Measurements from ENCODE around the gene OS9.
A peak's percentile ranks its signal among the peaks of the same experiment; 100 is the strongest.

The OS9 gene

DNA sequence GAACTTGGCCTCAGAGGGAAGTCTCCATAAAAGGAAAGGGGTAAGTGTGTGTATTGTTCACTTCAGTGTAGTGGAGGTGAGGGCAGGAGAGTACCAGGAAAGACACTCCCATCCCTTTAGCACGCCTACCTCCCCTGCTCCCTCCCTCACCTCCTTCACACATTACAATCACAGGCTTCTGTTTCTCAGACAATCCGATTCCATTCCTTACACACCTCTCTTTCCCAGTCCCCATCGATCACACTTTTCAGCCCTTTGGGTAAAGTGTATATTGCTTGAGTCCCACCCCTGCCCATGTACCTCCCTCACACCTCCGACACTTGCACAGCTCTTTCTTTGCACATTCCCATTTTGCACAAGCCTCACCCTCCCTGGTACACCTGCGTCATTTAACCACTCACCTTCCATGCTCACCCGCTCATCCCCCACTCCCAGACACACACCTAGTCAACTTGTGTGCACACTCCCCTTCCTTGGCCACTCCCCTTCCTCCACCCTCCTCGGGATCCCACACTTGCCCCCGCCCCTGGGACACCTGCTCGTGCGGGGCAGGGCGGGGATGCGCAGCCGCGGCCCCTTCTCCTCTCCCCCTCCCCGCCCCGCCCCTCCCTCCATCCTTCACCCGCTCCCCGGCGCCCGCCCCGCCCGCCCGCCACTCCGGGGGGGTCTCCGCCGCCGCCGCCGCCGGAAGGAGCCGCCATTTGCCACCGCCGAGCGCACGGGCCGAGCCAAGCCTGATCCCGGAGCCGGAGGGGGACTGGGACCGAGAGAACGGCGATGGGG lies 60.7 kb downstream of the OS9 start, which contains the start of gene MARCHF9:
TSS of gene MARCHF9 (plus strand) at position 693 of the 783 bp plus-strand sequence. CDS start 426 bp downstream, outside the sequence.
- no peak for DNase-seq

DNA sequence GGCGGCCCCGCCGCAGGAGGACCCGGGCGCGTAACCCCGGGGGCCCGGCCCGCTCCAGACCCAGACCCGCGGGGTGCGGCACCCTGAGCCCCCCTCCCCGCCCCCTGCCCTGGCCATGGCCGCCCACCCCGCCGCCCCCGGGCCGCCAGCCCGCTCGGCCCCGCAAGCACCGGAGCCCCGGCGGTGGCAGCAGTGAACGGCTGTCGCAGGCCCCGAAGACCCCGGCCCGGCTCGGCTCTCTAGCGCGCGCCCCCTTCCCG lies 61.2 kb downstream of the OS9 start:
- no peak for DNase-seq

DNA sequence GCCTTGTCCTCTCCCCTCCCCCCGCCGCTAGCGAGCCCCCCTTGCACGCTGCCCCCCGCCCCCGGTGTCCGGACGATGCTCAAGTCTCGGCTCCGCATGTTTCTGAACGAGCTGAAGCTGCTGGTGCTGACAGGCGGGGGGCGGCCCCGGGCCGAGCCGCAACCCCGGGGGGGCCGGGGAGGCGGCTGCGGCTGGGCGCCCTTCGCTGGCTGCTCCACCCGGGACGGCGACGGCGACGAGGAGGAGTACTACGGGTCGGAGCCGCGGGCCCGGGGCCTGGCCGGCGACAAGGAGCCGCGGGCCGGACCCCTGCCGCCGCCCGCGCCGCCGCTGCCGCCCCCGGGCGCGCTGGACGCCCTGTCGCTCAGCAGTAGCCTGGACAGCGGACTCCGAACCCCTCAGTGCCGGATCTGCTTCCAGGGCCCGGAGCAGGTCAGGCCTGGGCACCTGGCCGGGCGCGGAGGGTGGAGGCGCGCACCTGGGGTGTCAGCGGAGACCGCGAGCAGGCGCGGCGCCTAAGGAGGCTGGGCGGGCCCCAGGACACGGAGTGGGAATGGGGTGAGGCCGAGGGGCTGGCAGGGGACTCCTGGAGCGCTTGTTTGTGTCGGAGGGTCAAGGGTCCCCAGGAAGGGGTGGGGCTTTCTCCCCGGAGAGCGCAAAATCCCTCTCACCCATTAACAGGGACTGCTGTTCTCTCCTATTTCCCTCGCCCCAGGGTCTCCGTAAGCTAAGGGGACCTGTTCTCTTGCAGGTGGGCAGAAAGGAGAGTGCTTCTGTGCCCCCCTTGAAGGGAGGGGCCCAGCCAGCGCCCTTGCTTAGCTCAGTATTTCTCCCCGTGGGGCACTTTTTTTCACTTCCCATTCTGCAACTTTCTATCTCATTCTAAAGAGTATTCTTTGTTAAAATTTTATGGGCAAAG lies 61.8 kb downstream of the OS9 start:
- no peak for DNase-seq

DNA sequence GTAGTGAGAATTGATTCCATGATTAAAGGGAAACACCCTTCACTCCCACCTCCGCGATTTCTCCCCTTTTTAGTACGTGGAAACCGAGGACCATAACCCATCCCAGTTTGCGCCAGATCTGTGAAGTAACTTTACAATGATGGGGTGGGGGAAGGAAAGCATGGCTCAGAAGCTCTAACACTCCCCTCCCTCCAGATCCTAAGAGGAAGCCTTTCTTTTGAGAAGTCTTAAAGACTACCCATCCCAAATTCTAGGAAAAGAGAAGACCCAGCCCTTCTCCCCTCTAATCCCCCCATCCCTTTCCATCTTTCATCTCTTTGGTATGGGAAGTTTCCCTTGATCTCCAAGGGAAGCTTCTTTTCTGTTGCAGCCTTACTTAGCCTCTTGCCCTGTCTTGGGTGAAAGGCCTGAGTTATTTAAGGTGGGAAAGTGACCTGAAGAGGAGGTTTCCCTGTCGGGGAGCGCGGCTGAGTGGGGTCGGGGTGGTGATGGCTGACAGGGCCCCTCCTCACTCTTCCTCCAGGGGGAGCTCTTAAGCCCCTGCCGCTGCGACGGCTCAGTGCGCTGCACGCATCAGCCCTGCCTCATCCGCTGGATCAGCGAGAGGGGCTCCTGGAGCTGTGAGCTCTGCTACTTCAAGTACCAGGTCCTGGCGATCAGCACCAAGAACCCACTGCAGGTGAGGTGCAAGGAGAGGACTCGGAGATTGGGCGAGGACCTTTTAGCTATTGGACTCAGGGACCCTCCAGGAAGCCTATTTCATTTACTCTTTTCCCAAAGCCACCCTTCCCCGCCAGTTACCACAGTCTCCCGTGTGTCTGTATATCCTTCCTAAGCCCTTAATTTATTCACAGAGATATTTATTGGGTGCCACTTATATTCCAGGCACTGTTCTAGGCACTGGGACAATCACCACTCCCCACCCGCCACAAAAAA lies 62.7 kb downstream of the OS9 start:
- DNase-seq: peak; percentile 80

DNA sequence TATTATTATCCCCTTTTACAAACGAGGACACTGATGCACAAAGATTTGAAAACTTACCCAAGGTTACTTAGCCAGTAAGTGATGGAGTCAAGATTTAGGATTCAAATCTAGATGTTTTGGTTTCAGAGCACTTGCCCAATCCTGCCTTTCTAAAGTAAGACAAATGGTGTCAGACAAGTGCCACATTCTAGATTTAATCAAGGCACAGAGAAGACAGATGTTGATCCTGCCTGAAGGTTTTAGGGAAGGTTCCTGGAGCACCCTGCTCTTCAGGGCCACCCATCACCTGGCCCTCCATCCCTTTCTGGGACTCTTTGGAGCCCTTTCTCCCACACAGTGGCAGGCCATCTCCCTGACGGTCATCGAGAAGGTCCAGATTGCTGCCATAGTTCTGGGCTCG lies 63.8 kb downstream of the OS9 start:
- no peak for DNase-seq

DNA sequence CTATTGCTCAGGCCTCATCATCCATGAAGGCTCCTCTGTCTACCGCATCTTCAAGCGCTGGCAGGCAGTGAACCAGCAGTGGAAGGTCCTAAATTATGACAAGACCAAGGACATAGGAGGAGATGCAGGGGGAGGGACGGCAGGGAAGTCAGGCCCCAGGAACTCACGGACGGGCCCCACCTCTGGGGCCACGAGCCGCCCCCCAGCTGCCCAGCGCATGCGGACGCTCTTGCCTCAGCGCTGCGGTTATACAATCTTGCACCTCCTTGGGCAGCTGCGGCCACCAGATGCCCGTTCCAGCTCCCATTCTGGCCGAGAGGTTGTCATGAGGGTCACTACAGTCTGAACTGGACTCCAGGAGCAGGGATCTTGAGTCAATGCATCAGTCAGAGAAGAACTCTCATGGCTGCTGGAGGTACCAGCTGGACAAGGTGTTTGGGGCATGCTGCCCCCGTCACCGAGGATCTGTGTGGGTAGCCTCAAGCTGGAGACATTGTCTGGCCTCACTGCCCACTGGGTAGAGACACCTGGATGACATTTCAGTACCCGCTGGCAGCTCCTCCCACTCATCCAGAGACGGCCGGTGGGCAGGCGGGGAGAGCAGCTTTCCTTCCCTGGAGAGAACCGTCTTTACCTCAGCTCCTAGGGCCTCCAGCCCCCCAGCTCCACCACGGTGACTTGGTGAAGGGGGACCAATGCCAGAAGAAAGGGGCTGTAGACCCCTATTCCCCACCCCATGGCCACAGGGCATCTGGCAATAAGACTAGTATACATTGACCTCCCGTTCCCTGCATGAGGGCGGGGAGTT lies 64.8 kb downstream of the OS9 start:
- no peak for DNase-seq

DNA sequence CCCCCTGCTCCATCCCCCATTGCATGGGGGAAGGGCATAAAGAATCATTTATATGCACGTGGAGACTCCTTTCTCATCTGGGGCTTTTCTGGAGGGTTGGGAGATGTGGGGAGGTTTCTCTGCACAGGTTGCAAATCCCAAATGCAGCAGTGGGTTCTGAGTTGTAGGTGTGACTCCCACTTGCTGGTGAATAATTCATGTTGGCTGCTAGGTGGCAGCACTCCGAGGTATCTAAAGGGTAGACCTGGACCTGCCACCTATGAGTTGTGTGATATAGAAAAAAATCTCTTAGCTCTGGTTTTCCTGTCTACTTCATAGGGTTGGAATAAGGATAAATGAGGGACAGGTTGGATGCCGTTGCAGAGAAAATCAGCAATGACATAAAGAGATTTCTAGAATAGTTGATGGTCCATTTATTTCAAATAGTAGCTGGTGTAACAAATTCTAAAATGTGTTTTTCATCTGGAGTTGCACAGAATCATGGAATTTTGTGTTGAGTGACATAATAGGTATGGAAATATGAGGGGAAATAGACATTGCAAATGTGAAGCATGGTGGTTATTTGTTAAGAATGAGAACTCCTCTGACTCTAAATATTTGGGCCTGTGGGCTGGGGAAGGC lies 65.5 kb downstream of the OS9 start:
- no peak for DNase-seq

DNA sequence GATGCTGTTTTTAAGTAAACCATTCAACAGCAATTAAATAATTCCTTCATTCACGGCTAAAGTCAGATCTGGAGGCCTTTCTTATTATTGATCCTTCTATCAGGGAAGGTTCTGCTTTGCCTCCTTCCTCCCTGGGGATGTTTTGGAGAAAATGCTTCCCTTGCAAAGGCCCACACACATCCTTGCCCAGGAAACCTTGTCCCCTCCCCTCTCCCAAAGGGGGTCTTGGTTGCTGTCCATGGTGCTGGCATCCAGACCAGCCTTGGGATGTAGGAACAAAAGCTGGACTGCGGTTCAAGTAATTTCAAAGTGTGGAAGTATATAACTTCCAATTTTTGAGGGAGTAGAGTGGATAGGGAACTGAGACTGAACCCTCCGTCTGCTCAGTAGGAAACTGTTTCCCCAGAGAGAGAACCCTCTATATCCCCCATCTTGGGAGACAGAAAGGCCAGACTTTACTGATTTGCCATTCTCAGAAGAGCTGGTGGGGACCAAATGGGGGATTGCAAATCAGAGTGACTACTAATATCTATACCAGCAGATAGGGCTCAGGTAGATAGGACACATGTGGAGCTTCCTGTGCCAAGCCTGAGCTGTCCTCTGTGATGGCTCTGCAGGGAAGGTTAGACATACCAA lies 66.5 kb downstream of the OS9 start:
- no peak for DNase-seq

DNA sequence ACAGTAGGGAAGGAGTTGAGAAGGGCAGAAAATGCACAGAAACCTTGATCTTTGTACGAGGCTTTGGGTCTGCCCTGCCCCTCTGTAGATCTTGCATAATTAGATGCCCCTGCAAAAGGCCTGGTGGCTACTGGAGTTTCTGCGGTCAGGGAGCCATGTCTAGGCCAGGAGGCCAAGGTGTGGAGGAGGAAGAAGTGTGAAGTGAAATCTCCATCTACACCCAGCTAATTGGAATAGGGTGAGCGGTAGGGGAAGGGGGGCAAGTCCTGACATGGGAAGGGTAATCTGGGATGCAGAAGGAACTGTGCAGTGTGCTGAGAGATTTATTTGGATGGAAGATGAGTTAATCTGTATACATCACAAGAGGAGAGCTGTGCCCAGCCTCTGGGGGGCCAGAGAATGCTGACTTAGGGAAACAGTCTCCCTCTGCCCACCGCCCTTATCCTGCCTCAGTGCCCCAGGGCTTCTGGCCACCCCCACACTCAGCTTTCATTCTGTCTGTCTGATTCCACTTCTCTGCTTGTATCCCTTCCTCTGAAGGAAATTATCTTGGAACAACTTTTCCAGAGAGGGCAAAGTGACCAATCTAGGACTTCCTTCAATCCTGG lies 67.6 kb downstream of the OS9 start:
- DNase-seq: no peak

DNA sequence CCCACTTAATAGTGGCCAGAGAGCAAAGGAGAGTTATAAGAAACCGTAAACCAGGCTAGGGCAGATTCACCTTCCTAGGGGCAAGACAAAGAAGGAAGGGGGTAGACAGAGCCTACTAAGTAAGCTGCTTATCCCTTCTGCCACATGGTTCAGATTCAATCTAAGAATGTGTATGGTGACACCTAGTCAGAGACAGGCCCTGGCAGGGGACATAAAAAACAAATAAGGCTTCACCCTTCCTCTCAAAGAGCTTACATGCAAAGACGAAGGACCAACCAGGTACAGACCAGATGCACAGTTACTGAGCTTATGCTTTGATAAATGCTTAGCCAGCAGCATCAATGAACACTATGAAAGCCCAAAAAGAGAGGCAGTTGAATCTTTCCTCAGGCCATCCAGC lies 68.5 kb downstream of the OS9 start:
- no peak for DNase-seq

DNA sequence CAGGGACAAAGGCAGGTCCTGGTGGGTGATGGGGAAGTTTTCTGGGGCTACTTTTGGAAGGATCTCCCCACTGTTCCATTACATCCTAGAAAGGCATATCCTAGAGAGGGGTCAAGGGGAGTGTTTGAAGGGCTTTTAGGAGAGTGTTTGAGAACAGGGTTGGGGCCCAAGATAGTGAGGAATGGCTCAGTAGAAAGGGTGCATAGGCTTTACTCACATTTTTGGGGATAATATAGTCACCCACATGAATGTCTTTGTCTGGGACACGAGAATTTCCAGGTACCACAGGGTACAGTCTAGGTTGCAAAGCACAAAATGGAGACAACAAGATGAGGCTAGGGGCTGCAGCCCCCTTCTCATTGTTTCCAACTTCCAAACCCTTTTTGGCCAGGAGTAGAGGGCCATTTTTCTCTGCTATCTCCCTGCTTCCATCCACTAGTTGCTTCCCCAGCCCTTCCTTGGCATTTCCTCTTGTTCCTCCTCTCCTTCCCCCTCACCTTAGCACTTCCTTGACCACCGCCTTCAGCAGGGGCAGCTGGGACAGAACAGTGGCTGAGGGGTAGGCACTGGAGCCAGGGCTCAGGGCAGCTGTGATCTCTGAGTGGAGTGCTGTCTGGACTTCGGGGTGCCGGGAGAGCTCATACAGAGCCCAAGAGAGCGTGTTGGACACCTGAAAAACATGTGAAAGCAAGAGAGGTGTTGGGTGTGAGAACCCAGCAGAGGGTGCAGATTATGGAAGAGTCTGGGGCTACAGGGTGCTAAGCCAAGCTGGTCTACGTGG lies 70.1 kb downstream of the OS9 start:
- DNase-seq: no peak

DNA sequence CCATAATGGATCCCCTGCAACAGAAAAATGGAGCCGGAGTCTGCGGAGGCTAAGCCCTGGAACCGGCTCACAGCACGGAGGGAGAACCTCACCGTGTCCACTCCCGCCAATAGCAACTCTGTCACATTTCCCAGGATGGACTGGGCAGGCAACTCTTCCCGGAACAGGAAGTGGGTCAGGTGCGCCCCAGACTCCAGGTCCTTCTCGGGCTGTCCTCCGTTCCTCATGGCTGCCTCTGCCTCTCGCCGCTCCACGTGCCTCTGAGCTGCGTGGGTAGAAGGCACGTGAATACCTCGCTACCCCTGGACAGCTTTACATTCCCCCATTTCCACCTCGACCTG lies 70.7 kb downstream of the OS9 start:
- DNase-seq: no peak

DNA sequence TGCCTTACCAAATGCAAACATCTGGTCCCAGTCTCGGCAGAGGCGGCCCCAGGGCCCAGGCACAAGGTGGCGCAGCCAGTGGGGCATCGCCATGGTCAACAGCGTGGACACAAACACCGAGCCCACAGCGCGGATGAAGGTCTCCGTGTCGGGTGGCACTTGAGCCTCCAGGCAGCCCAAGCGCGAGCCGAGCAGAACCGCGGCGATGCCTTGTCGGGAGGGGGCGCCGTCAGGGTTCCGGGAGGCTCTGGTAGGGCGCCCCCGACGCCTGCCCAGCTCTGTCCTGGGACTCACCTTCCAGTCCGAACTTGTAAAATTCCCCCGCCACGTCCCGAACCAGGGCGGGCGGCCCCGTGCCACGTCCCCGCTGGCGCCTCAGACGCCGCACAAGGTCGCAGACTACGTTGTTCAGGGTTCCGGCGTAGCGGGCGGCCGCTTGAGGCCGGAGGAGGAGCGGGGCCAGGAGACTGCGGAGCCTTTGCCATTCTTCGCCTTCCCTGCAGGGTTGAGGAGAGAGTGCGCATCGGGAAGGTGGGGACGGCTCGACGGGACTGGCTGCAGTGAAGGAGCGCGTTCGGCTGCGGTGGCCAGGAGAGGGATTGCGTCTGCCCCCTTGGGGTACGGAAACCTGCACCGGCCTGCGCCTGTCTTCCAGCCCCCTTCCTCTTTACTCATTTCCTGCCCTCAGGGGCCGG lies 71.2 kb downstream of the OS9 start:
- peak; percentile 61 for DNase-seq

DNA sequence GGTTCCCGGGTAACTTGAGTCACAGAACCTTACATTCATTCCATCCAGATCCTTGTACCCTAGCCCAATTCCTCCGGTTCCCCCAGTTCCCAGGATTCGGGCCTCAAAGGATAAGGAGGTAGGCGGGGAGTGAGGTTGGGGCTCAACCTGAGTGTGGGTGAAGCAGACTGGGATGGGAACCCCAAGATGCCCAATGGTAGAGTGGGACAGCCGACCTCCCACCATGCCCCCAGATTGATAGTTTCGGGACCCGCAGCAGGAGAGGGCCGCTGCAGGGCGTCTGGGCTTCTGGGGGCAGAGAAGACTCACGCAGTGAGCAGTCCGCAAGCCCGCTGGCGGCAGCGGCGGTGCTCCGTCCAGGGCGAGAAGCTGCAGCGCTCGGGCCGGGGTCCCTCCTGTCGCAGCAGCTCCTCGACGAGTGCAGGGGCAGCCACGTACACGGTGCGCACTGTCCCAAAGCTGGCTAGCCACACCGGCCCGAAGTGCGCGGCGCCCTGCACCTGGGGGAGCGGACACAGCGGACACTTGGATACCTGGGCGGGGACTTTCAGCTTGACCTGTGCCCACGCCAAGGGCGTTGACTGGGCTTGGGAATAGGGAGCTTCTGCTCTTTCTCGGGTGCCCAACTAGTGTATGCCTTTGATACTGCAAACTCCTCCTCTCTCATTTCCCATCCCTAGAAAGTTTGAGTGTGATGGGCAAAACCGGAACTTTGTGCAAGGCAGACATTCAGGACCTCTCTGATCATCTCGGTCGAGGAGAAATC lies 71.9 kb downstream of the OS9 start:
- peak; percentile 42 for DNase-seq

DNA sequence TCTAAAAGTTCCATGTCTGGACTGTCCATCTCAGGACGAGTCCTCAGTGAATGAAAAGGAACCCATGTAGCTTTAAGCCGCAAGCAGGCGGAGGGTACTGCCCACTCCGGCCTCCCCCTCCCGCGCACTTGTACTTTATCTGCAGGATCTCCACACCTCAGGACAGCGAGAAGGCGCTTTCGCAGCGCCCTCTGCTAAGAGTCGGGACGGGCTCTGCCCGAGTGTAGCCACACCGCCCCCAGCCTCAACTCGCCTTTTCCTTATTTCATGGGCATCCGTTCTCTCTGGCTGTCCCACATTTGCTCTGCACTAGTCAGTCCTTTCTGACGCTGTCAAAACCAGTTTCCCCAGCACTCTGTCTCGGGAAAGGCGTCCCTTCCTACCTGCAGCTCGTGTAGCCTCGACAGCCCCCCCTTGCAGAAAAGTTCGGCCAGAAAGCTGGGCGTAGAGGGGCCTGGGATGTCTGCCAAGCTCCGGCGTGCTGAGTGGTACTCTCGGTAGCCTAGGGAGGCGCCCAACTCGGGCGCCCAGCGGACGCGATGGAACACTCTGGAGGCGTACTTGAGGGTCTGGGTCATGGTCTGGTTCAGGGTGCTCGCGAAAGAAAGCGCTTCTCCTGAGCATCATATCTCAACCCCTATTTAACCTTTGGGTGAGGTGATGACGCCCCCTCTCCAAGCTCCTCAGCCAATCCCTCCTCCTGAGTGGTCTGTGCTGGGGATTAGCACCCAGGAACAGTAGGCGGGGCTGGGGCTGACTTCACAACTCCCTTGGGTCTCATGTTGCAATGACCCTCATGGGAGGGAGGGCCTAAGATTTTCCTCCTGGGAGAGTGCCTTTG lies 72.8 kb downstream of the OS9 start, which contains the start of gene CYP27B1:
TSS of gene CYP27B1 (minus strand) at position 615 of the 841 bp plus-strand sequence. CDS start at position 578, 37 bp downstream.
- peak; percentile 79 for DNase-seq

DNA sequence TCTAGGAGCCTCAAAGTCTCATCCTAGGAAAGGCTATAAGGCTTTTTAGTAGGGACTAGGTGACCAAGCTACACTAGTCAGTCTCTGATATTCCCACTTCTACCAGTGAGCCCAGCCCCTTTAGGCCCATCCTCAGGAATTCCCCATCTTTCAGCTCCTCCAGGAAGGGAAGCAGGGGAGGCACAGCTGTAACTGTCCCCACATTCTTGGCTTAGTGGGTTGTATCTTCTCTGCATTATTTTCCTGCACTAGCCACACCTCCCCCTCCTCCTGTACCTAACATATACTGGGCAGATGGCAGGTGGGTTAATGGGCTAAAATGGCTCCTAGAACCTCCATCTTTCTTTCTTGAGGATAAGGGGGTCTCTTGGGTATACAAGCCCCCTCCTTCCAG lies 73.4 kb downstream of the OS9 start:
- no peak for DNase-seq

DNA sequence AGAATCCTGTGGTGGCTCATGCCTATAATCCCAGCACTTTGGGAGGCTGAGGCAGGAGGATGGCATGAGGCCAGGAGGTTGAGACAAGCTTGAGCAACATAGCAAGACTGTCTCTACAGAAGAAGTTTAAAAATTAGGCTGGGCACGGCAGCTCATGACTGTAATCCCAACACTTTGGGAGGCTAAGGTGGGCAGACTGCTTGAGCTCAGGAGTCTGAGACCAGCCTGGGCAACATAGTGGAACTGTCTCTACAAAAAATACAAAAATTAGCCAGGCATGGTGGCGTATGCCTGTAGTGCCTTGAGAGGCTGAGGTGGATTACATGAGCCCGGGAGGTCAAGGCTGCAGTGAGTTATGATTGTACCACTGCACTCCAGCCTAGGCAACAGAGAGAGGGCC lies 73.9 kb downstream of the OS9 start:
- no peak for DNase-seq

DNA sequence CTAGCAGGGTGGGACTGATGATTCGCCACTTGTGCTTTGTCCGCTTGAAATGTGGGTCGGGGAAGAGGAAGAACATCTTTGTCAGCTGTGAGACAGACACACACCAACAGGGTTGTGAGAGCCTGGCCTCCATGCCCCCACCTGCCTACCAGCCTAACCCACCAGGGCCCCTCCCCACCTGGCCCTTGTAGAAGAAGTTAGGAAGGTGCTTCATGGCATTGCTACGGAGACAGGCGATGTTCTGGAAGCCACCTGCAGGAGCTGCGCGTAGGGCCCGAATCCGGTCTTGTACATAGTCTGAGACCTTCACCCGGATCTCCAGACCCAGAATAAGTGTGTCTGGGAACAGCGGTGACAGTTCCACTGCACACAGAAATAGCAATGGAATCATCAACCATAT lies 75.7 kb downstream of the OS9 start:
- DNase-seq: no peak

All from suppressor macrophage treated with lipopolysaccharide for 4 hours (primary cell).